K562 (cell line): ENCODE data around the gene CLEC10A. TPM values are rescaled to one million over a fixed set of nuclear protein-coding genes. Genes with fewer than 3 reads are reported as not detected.

Source experiments
- ATAC-seq: fragments of 200-7000 bp; cut with Tn5 transposase; 3 replicates; pipeline ENCODE4 v1.9.1; 2020; ENCODE audit warnings: moderate library complexity
- BruUV-seq: library from RNA; stranded (reverse); fragments of 400-500 nt; replicated peaks from 2 replicates; lab custom pipeline; 2021; lab: Mats Ljungman, UMichigan
- CTCF ChIA-PET: fragments of 300-600 bp; formaldehyde crosslinking; extraction: SDS; loops from one replicate; lab custom pipeline; 2021; ENCODE audit warnings: low intra/inter-chr PET ratio; lab: Yijun Ruan, JAX
- POLR2A ChIA-PET: fragments of 300-600, 350-650 bp; sonication (Branson Sonifier 250); formaldehyde crosslinking; extraction: SDS; loops from one replicate; lab custom pipeline; 2021; ENCODE audit warnings: antibody characterized with exemption, inconsistent platforms; lab: Yijun Ruan, JAX
- DNase-seq, 4 experiments: peaks; one replicate each; pipeline versions ENCODE4 v3.0.0 to v3.0.0-alpha.2; 2011 to 2018; ENCODE audit warnings: low spot score in 3 of 4, mixed read lengths in 3 of 4; ENCODE audit errors: extremely low read depth in 1 of 4
- FAIRE-seq: peaks from 2 replicates; lab custom pipeline; 2011; peaks lifted over from hg19 to GRCh38; lab: Jason Lieb, UNC
- H2AFZ ChIP-seq: 2 replicates; pipeline ENCODE4 v1.6.0; 2011; ENCODE audit warnings: low read depth, low read length, control low read depth, inconsistent platforms
- H3K27ac ChIP-seq: fragments of 200-600 bp; 3 replicates; pipeline ENCODE4 v1.8.0; 2011; ENCODE audit warnings: low read depth, mild to moderate bottlenecking, control low read depth, inconsistent platforms, low read length, moderate library complexity, mixed read lengths; ENCODE audit errors: extremely low read depth
- H3K27me3 ChIP-seq, 2 experiments: fragments of 300-600 bp in 1 of 2; 2 replicates in 1 of 2; 3 replicates in 1 of 2; pipeline versions ENCODE4 v1.6.0 to v1.8.0; 2011; ENCODE audit warnings: inconsistent platforms in 2 of 2, low read length in 2 of 2, mild to moderate bottlenecking in 1 of 2, mixed read lengths in 1 of 2, moderate library complexity in 1 of 2; ENCODE audit not compliant: control insufficient read depth in 2 of 2, insufficient read depth in 2 of 2
- H3K36me3 ChIP-seq: fragments of 300-600 bp; 3 replicates; pipeline ENCODE4 v1.8.0; 2011; ENCODE audit warnings: mild to moderate bottlenecking, low read length, inconsistent platforms; ENCODE audit not compliant: control insufficient read depth, insufficient read depth
- H3K4me1 ChIP-seq, 2 experiments: fragments of 200-600 bp in 1 of 2; replicated peaks in 1 of 2; 2 replicates in 1 of 2; 3 replicates in 1 of 2; pipeline versions ENCODE4 v1.5.1 to v1.8.0; 2011; ENCODE audit warnings: inconsistent platforms in 2 of 2, low read length in 2 of 2, mild to moderate bottlenecking in 1 of 2, mixed read lengths in 1 of 2, moderate library complexity in 1 of 2; ENCODE audit not compliant: control insufficient read depth in 2 of 2, insufficient read depth in 2 of 2
- H3K4me2 ChIP-seq: 2 replicates; pipeline ENCODE4 v1.6.1; 2011; ENCODE audit warnings: low read length, control low read depth, inconsistent platforms, mixed read lengths; ENCODE audit not compliant: insufficient read depth
- H3K4me3 ChIP-seq: fragments of 200-600 bp; sonication (generic), shearing (Covaris generic); 2 replicates; pipeline ENCODE4 v1.5.1; 2016; ENCODE audit warnings: control low read depth, inconsistent platforms
- H3K79me2 ChIP-seq: fragments of 200-600 bp; 3 replicates; pipeline ENCODE4 v1.8.0; 2011; ENCODE audit warnings: low read length, inconsistent platforms; ENCODE audit not compliant: control insufficient read depth, insufficient read depth
- H3K9ac ChIP-seq, 2 experiments: 2 replicates each; pipeline versions ENCODE4 v1.6.0 to v1.6.1; 2011; ENCODE audit warnings: low read depth in 2 of 2, low read length in 2 of 2, control low read depth in 1 of 2, inconsistent platforms in 1 of 2, mild to moderate bottlenecking in 1 of 2, mixed read lengths in 1 of 2; ENCODE audit not compliant: insufficient read depth in 1 of 2
- H3K9me1 ChIP-seq: one replicate; pipeline ENCODE4 v1.6.0; 2011; ENCODE audit warnings: inconsistent platforms, mild to moderate bottlenecking, low read length, moderate library complexity; ENCODE audit not compliant: control insufficient read depth, insufficient read depth
- H3K9me3 ChIP-seq: replicated peaks from 2 replicates; pipeline ENCODE4 v1.5.1; 2011; ENCODE audit warnings: low read depth, low read length, inconsistent platforms; ENCODE audit not compliant: control insufficient read depth, insufficient read depth
- H4K20me1 ChIP-seq: replicated peaks from 2 replicates; pipeline ENCODE4 v1.6.1; 2011; ENCODE audit warnings: low read length, inconsistent platforms, mixed read lengths; ENCODE audit not compliant: control insufficient read depth, insufficient read depth
- CBFA2T2 ChIP-seq: fragments of 450-650 bp; conservative IDR thresholded peaks from 2 replicates; pipeline ENCODE4 v1.6.1; 2017; ENCODE audit warnings: mild to moderate bottlenecking
- CHD4 ChIP-seq: fragments of 200-600 bp; sonication (generic); IDR thresholded peaks from 3 replicates; pipeline ENCODE4 v1.6.1; 2012; ENCODE audit warnings: low read depth, mild to moderate bottlenecking, mixed read lengths, low read length, inconsistent platforms; ENCODE audit not compliant: insufficient read depth, insufficient replicate concordance, poor library complexity, severe bottlenecking
- CTCF ChIP-seq, 3 experiments: IDR thresholded peaks in 2 of 3; conservative IDR thresholded peaks in 1 of 3; 2 replicates each; pipeline ENCODE4 v1.5.1; 2011 to 2012; ENCODE audit warnings: low read length in 3 of 3, mild to moderate bottlenecking in 3 of 3, control low read depth in 2 of 3, improper control_type of control experiment in 1 of 3, inconsistent platforms in 1 of 3, low read depth in 1 of 3, mixed read lengths in 1 of 3, moderate library complexity in 1 of 3; ENCODE audit not compliant: insufficient read depth in 2 of 3
- DNMT1 ChIP-seq: fragments of 450-650 bp; IDR thresholded peaks from 2 replicates; pipeline ENCODE4 v1.6.1; 2016; ENCODE audit warnings: antibody characterized with exemption, mild to moderate bottlenecking
- DPF2 ChIP-seq: fragments of 450-650 bp; IDR thresholded peaks from 2 replicates; pipeline ENCODE4 v1.6.1; 2016
- JUND ChIP-seq, 2 experiments: IDR thresholded peaks; 2 replicates in 1 of 2; 3 replicates in 1 of 2; pipeline ENCODE4 v1.6.1; 2011; ENCODE audit warnings: borderline replicate concordance in 2 of 2, low read depth in 2 of 2, low read length in 2 of 2, improper control_type of control experiment in 1 of 2, missing biosample characterization in 1 of 2, missing genetic modification characterization in 1 of 2, missing genetic modification reagents in 1 of 2
- MTA1 ChIP-seq: fragments of 450-650 bp; IDR thresholded peaks from 2 replicates; pipeline ENCODE4 v1.6.1; 2017; ENCODE audit warnings: borderline replicate concordance
- NELFE ChIP-seq: IDR thresholded peaks from 2 replicates; pipeline ENCODE4 v1.6.1; 2011; ENCODE audit warnings: mild to moderate bottlenecking; ENCODE audit not compliant: insufficient read depth, insufficient read length
- NUFIP1 ChIP-seq: fragments of 450-650 bp; IDR thresholded peaks from 2 replicates; pipeline ENCODE4 v1.6.1; 2018; ENCODE audit not compliant: partially characterized antibody
- POLR2A ChIP-seq: fragments of 450-650 bp; conservative IDR thresholded peaks from 2 replicates; pipeline ENCODE4 v1.6.1; 2016
- SFPQ ChIP-seq: fragments of 200-400 bp; formaldehyde crosslinking; IDR thresholded peaks from 2 replicates; pipeline ENCODE4 v1.6.1; 2017; ENCODE audit warnings: mild to moderate bottlenecking, low read depth, low read length, moderate library complexity
- TRIM24 ChIP-seq, 2 experiments: fragments of 450-650 bp; IDR thresholded peaks; 2 replicates each; pipeline ENCODE4 v1.6.1; 2016
- TSC22D4 ChIP-seq: fragments of 450-650 bp; IDR thresholded peaks from 2 replicates; pipeline ENCODE4 v1.6.1; 2016; ENCODE audit warnings: missing genetic modification characterization, missing biosample characterization, control low read depth
- ZBTB5 ChIP-seq: fragments of 450-650 bp; IDR thresholded peaks from 2 replicates; pipeline ENCODE4 v1.6.1; 2017; ENCODE audit warnings: antibody characterized with exemption
- WGBS: fragments of 100-300 bp; shearing (Covaris generic); methylation state at CpG from one replicate; pipeline ENCODE4 v1.1.6; 2016; ENCODE audit warnings: low coverage, mixed read lengths; ENCODE audit not compliant: insufficient coverage; ENCODE audit errors: missing lambda C conversion rate; 5-methylcytosine and 5-hydroxymethylcytosine counted together
- in situ Hi-C: fragments of 300-500 bp; cut with MboI; formaldehyde crosslinking; loops from 4 replicates; pipeline ENCODE4 v1.15.0; 2018; ENCODE audit warnings: inconsistent platforms, mixed read lengths
- intact Hi-C: fragments of 100-400 bp; cut with micrococcal nuclease; formaldehyde crosslinking; loops from 2 replicates; pipeline ENCODE4 v1.14.2; 2022
- polyA plus RNA-seq, 8 experiments: library from polyadenylated mRNA; depleted of rRNA in 4 of 8; stranded (reverse) in 5 of 8; unstranded in 3 of 8; fragments of >200 nt; fragmentation: Nextera tagmentation in 2 of 8; fragmentation: Illumina TruSeq in 1 of 8; extraction: Ambion mirVana in 2 of 8; extraction: Trizol in 1 of 8; gene quantifications; 2 replicates each; pipeline versions ENCODE4 v1.2.1 to v1.2.3, GENCODE V29; 2011 to 2014; ENCODE audit warnings: inconsistent platforms in 1 of 8, missing spikeins in 1 of 8
- total RNA-seq, 7 experiments: library from RNA; depleted of rRNA in 6 of 7; stranded (reverse); fragments of >200 nt in 6 of 7; fragmentation: Illumina TruSeq in 2 of 7; extraction: Trizol in 2 of 7; gene quantifications; 2 replicates each; pipeline versions ENCODE4 v1.2.1 to v1.2.3, GENCODE V29; 2011 to 2021; ENCODE audit warnings: low replicate concordance in 1 of 7
- TF ChIP-seq, protein P1 (sequence below): sonication (generic); formaldehyde crosslinking; IDR thresholded peaks from 2 replicates; pipeline ENCODE4 v1.8.0; 2022; ENCODE audit warnings: mild to moderate bottlenecking, missing genetic modification reagents

The CLEC10A gene
- total and polyA plus RNA-seq, 9 of the 15 experiments (the other 6 are each of a cell fraction or from before 2014, with no cell fraction given) = 0.04 to 0.11 (median 0.05) TPM; not detected in 6

DNA sequence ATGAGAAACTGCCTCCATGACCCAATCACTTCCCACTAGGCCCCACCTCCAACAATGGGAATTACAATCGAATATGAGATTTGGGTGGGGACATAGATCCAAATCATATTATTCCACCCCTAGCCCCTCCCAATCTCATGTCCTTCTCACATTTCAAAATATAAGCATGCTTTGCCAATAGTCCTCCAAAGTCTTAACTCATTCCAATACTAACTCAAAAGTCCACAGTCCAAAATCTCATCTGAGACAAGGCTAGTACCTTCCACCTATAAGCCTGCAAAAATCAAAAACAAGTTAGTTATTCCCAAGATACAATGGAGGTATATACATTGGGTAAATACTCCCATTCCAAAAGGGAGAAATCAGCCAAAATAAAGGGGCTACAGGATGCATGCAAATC is 12.9 kb downstream of the CLEC10A start:
- no peak overlapping the region for H2AFZ ChIP-seq
- no peaks in the 10 kb centered on the region for H4K20me1 ChIP-seq
- no peaks in the 10 kb centered on the region for H3K9me3 ChIP-seq
- intact Hi-C loops (no loop called here), in situ Hi-C loops (no loop called here)
- no peak overlapping the region for H3K4me2 ChIP-seq
- POLR2A ChIA-PET = interaction anchor here (0.5 kb wide), 1 partner anchor 419 kb away, joined by 3 read pairs; no protein-coding TSS in a partner anchor
- no peaks in the 10 kb centered on the region for H3K9me1 ChIP-seq
- CTCF ChIA-PET = no interaction called here
- no peak for FAIRE-seq
- no peak overlapping the region for H3K9ac ChIP-seq
- H3K4me1 ChIP-seq = no peaks in the 10 kb centered on the region
- no peak for ATAC-seq
- no peak overlapping the region for H3K4me3 ChIP-seq
- DNase-seq = no peak
- H3K79me2 ChIP-seq = no peaks in the 10 kb centered on the region
- 0% methylated on average over 1 of the region's 1 CpG for WGBS
- BruUV-seq = no TSS peak
- no peak overlapping the region for H3K27ac ChIP-seq
- H3K36me3 ChIP-seq = no peaks in the 10 kb centered on the region
- peaks cover 0 to 48% of the 10 kb centered on the region in 2 experiments for H3K27me3 ChIP-seq
- TF ChIP-seq MTA1 (no peak), POLR2A (no peak), CTCF (IDR thresholded peaks at IDR 0.05 in 2 of 3, conservative IDR thresholded peaks at IDR 0.05 in 1 of 3; ENCODE audit: insufficient read depth in 2 of 3, low read depth in 1 of 3, low read length in 3 of 3) (no peak), TRIM24 (IDR thresholded peaks at IDR 0.05) (no peak), TSC22D4 (tag) (no peak), CHD4 (no peak), NUFIP1 (no peak), JUND (IDR thresholded peaks at IDR 0.05; ENCODE audit: borderline replicate concordance, low read depth, low read length) (no peak), JUND (tag; IDR thresholded peaks at IDR 0.05; ENCODE audit: borderline replicate concordance, low read depth, low read length) (no peak), ZBTB5 (no peak), SFPQ (no peak), NELFE (no peak), CBFA2T2 (no peak), DPF2 (no peak), DNMT1 (no peak)
- TF ChIP-seq, protein P1, sequence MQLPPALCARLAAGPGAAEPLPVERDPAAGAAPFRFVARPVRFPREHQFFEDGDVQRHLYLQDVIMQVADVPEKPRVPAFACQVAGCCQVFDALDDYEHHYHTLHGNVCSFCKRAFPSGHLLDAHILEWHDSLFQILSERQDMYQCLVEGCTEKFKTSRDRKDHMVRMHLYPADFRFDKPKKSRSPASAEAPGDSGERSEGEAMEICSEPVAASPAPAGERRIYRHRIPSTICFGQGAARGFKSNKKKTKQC (CRISPR knock-in tag) = no peak
